Ishikawa (cell line): ENCODE measurements around the gene ARPC3.

ENCODE experiments used
- CREB1 ChIP-seq: IDR thresholded peaks from 2 replicates; pipeline ENCODE4 v1.6.1; 2012; ENCODE audit warnings: low read depth
- EGR1 ChIP-seq: IDR thresholded peaks from 2 replicates; pipeline ENCODE4 v1.6.1; 2012
- EP300 ChIP-seq: IDR thresholded peaks from 2 replicates; pipeline ENCODE4 v1.6.1; 2012; ENCODE audit warnings: borderline replicate concordance
- TAF1 ChIP-seq: IDR thresholded peaks from 2 replicates; pipeline ENCODE4 v1.6.1; 2012; ENCODE audit warnings: low read depth, mild to moderate bottlenecking
- YY1 ChIP-seq: IDR thresholded peaks from 2 replicates; pipeline ENCODE4 v1.6.1; 2012; ENCODE audit warnings: low read depth
- TF ChIP-seq, protein P1 (sequence below): IDR thresholded peaks from 2 replicates; pipeline ENCODE4 v1.6.1; 2012; ENCODE audit warnings: low read depth, mild to moderate bottlenecking

DNA sequence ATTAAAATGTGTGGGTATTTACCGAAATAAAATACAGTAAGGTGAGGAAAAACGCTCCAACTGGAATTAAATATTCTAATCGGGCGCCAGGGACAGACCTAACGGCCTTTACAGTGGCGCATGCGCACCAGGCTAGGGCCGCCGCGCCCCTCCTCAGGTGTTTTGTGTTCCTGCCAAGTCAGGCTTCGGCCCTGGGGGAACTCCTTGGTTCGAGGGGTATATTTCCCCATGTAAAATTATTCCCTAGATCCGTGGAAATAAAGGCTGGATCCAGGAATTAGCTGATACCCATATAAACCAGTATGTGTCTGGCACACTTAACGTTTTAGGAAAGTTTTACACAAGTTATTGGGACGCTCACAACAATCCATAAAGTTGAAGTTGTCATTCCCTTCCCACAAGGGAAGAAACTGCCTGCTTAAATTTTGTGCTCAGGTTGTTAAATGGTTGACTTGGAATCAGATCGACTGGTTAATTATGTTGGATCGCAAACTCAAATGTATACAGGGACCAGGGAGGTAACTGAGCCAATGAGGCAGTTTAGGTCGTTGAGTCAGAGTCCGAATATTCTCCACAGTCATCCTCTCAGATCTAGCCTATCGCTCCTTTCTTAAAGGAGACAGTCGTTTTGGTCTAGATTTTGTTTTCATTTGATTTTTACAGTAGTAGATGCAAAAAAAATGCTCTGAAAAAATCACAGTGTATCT lies 46.0 kb downstream of the ARPC3 start:
- TF ChIP-seq TAF1: no peak; the same call in 1 of the 2 replicates
- TF ChIP-seq, protein P1, sequence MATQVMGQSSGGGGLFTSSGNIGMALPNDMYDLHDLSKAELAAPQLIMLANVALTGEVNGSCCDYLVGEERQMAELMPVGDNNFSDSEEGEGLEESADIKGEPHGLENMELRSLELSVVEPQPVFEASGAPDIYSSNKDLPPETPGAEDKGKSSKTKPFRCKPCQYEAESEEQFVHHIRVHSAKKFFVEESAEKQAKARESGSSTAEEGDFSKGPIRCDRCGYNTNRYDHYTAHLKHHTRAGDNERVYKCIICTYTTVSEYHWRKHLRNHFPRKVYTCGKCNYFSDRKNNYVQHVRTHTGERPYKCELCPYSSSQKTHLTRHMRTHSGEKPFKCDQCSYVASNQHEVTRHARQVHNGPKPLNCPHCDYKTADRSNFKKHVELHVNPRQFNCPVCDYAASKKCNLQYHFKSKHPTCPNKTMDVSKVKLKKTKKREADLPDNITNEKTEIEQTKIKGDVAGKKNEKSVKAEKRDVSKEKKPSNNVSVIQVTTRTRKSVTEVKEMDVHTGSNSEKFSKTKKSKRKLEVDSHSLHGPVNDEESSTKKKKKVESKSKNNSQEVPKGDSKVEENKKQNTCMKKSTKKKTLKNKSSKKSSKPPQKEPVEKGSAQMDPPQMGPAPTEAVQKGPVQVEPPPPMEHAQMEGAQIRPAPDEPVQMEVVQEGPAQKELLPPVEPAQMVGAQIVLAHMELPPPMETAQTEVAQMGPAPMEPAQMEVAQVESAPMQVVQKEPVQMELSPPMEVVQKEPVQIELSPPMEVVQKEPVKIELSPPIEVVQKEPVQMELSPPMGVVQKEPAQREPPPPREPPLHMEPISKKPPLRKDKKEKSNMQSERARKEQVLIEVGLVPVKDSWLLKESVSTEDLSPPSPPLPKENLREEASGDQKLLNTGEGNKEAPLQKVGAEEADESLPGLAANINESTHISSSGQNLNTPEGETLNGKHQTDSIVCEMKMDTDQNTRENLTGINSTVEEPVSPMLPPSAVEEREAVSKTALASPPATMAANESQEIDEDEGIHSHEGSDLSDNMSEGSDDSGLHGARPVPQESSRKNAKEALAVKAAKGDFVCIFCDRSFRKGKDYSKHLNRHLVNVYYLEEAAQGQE: no peak
- no peak for TF ChIP-seq EP300
- TF ChIP-seq CREB1: no peak
- no peak for TF ChIP-seq YY1
- TF ChIP-seq EGR1: no peak
